ENCODE results near the gene IL18BP.

The IL18BP gene

GRCh38 chr11:71996946-71997345, 1.8 kb upstream of the IL18BP start:
- DNase-seq (ENCODE audit: low read depth in 2 of 2) = no peak

- DNase-seq (ENCODE audit: low read depth in 2 of 2) = no peak
These were observed 1.1 kb upstream of the IL18BP start for GRCh38 chr11:71997594-71997993.

GRCh38 chr11:71998061-71998460, 648 bp upstream of the IL18BP start:
- DNase-seq (ENCODE audit: low read depth in 2 of 2) = no peak

GRCh38 chr11:71999362-71999761, 653 bp downstream of the IL18BP start:
- no peak for DNase-seq (ENCODE audit: low read depth in 2 of 2)

GRCh38 chr11:71999798-72000197, 1.1 kb downstream of the IL18BP start:
- DNase-seq (ENCODE audit: low read depth in 2 of 2) = no peak

GRCh38 chr11:72000202-72000867, 1.6 kb downstream of the IL18BP start:
- DNase-seq (ENCODE audit: low read depth in 2 of 2) = no peak

- DNase-seq (ENCODE audit: low read depth in 2 of 2) = no peak
These were observed 2.6 kb downstream of the IL18BP start for GRCh38 chr11:72001285-72001684.

- no peak for DNase-seq (ENCODE audit: low read depth in 2 of 2)
These were observed 3.3 kb downstream of the IL18BP start for GRCh38 chr11:72001834-72002591.

- DNase-seq (ENCODE audit: low read depth in 2 of 2) = no peak
These were observed 4.4 kb downstream of the IL18BP start for GRCh38 chr11:72002841-72003775.

GRCh38 chr11:72003776-72004171, 5.1 kb downstream of the IL18BP start:
- DNase-seq (ENCODE audit: low read depth in 2 of 2) = no peak

GRCh38 chr11:72004515-72005346, 6.0 kb downstream of the IL18BP start:
- no peak for DNase-seq (ENCODE audit: low read depth in 2 of 2)

GRCh38 chr11:72005347-72006260, 6.9 kb downstream of the IL18BP start:
- no peak for DNase-seq (ENCODE audit: low read depth in 2 of 2)

GRCh38 chr11:72006309-72007088, 7.8 kb downstream of the IL18BP start:
- DNase-seq (ENCODE audit: low read depth in 2 of 2) = no peak

GRCh38 chr11:72007089-72007476, 8.4 kb downstream of the IL18BP start:
- DNase-seq (ENCODE audit: low read depth in 2 of 2) = no peak

GRCh38 chr11:72007587-72007986, 8.9 kb downstream of the IL18BP start:
- DNase-seq (ENCODE audit: low read depth in 2 of 2) = no peak

- no peak for DNase-seq (ENCODE audit: low read depth in 2 of 2)
These were observed 10.0 kb downstream of the IL18BP start for GRCh38 chr11:72008728-72009127.

GRCh38 chr11:72009156-72009555, 10.4 kb downstream of the IL18BP start:
- no peak for DNase-seq (ENCODE audit: low read depth in 2 of 2)

GRCh38 chr11:72010529-72011233, 12.0 kb downstream of the IL18BP start:
- DNase-seq (ENCODE audit: low read depth in 2 of 2) = no peak

- no peak for DNase-seq (ENCODE audit: low read depth in 2 of 2)
These were observed 13.5 kb downstream of the IL18BP start for GRCh38 chr11:72012091-72012630.

Data from stimulated activated CD8-positive, alpha-beta memory T cell treated with anti-CD3 and anti-CD28 coated beads, Interleukin-7, amount 100 ng/mL, for 4 hours (primary cell).